ENCODE data around the gene RTTN. TPM values are rescaled to one million over a fixed set of nuclear protein-coding genes. Genes with fewer than 3 reads are reported as not detected.

RTTN gene
- polyA plus RNA-seq, 3 donors: 0.22 to 2.7 (median 0.25) TPM

GRCh38 chr18:70221156-70221914 lies 15.8 kb upstream of the RTTN start:
- H3K9me3 ChIP-seq (replicated peaks in 1 of 2; ENCODE audit: control insufficient read depth in 1 of 2, insufficient read depth in 1 of 2, low read length in 2 of 2): peaks cover 0 to under 1% of the 10 kb centered on the region in 2 donors
- Mint-ChIP-seq H3K27me3 (ENCODE audit: low read depth in 3 of 3) (peaks cover 8 to 28% (median 24%) of the 10 kb centered on the region in 3 donors), H3K9me3 (peaks cover 0 to 6% (median 3%) of the 10 kb centered on the region in 7 donors), H3K4me1 (no peaks in the 10 kb centered on the region), H3K4me3 (no peak overlapping the region), H3K27ac (no peak overlapping the region), H3K36me3 (no peaks in the 10 kb centered on the region)
- 20% methylated on average over 5 of the region's 12 CpGs for WGBS (ENCODE audit: insufficient coverage)
- H3K27me3 ChIP-seq (ENCODE audit: control insufficient read depth in 2 of 2, insufficient read depth in 2 of 2, low read length in 2 of 2): peaks cover 16 to 25% of the 10 kb centered on the region in 2 donors
- no peaks in the 10 kb centered on the region for H4K20me1 ChIP-seq (ENCODE audit: insufficient read depth, low read length)
- H3K4me2 ChIP-seq (replicated peaks; ENCODE audit: extremely low read depth, low read length, poor library complexity, severe bottlenecking): no peak overlapping the region
- no peaks in the 10 kb centered on the region for H3K79me2 ChIP-seq (ENCODE audit: insufficient read depth, low read length)
- TF ChIP-seq CTCF (IDR thresholded peaks at IDR 0.05): no peak
- no peak overlapping the region for H3K9ac ChIP-seq (ENCODE audit: insufficient read depth, low read length, poor library complexity, severe bottlenecking)
- no peaks in the 10 kb centered on the region for H3K4me1 ChIP-seq (ENCODE audit: control insufficient read depth in 1 of 2, insufficient read depth in 2 of 2, low read length in 2 of 2)
- DNase-seq: no peak
- H3K27ac ChIP-seq (ENCODE audit: low read depth in 1 of 2, low read length in 2 of 2): no peak overlapping the region
- no peak overlapping the region for H3K4me3 ChIP-seq (replicated peaks in 1 of 3; ENCODE audit: low read depth in 2 of 3, low read length in 3 of 3)
- H3K36me3 ChIP-seq (replicated peaks in 1 of 2; ENCODE audit: control insufficient read depth in 1 of 2, insufficient read depth in 2 of 2, low read length in 2 of 2): no peaks in the 10 kb centered on the region
- intact Hi-C loops (cut with micrococcal nuclease): no loop called here
- no peak overlapping the region for H2AFZ ChIP-seq (ENCODE audit: insufficient read depth, low read depth, low read length, poor library complexity, severe bottlenecking)

GRCh38 chr18:70220628-70221027 lies 15.1 kb upstream of the RTTN start:
- Mint-ChIP-seq H3K36me3 (no peaks in the 10 kb centered on the region), H3K27me3 (ENCODE audit: low read depth in 3 of 3) (peaks cover 8 to 30% (median 24%) of the 10 kb centered on the region in 3 donors), H3K4me3 (no peak overlapping the region), H3K4me1 (no peaks in the 10 kb centered on the region), H3K9me3 (peaks cover 0 to 4% (median 0%) of the 10 kb centered on the region in 7 donors), H3K27ac (no peak overlapping the region)
- DNase-seq: no peak
- Histone ChIP-seq H3K79me2 (ENCODE audit: insufficient read depth, low read length) (no peaks in the 10 kb centered on the region), H3K9ac (ENCODE audit: insufficient read depth, low read length, poor library complexity, severe bottlenecking) (no peak overlapping the region), H3K27me3 (ENCODE audit: control insufficient read depth in 2 of 2, insufficient read depth in 2 of 2, low read length in 2 of 2) (peaks cover 16 to 25% of the 10 kb centered on the region in 2 donors), H2AFZ (ENCODE audit: insufficient read depth, low read depth, low read length, poor library complexity, severe bottlenecking) (no peak overlapping the region), H3K4me1 (ENCODE audit: control insufficient read depth in 1 of 2, insufficient read depth in 2 of 2, low read length in 2 of 2) (no peaks in the 10 kb centered on the region), H3K4me2 (replicated peaks; ENCODE audit: extremely low read depth, low read length, poor library complexity, severe bottlenecking) (no peak overlapping the region), H3K27ac (ENCODE audit: low read depth in 1 of 2, low read length in 2 of 2) (no peak overlapping the region), H4K20me1 (ENCODE audit: insufficient read depth, low read length) (no peaks in the 10 kb centered on the region), H3K4me3 (replicated peaks in 1 of 3; ENCODE audit: low read depth in 2 of 3, low read length in 3 of 3) (no peak overlapping the region), H3K36me3 (replicated peaks in 1 of 2; ENCODE audit: control insufficient read depth in 1 of 2, insufficient read depth in 2 of 2, low read length in 2 of 2) (no peaks in the 10 kb centered on the region), H3K9me3 (replicated peaks in 1 of 2; ENCODE audit: control insufficient read depth in 1 of 2, insufficient read depth in 1 of 2, low read length in 2 of 2) (no peaks in the 10 kb centered on the region)
- no peak for TF ChIP-seq CTCF (IDR thresholded peaks at IDR 0.05)
- WGBS (ENCODE audit: insufficient coverage): 100% methylated on average over 4 of the region's 5 CpGs
- intact Hi-C loops (cut with micrococcal nuclease): no loop called here

All from CD14-positive monocyte (primary cell).